H9 (cell line): Measurements from ENCODE around the gene IL17RE. TPM values are rescaled to one million over a fixed set of nuclear protein-coding genes. Genes with fewer than 3 reads are reported as not detected.
A peak's percentile ranks its signal among the peaks of the same experiment; 100 is the strongest.

ENCODE experiments used
- DNase-seq: peaks from one replicate; pipeline ENCODE4 v3.0.0-alpha.2; 2017
- H2AFZ ChIP-seq: one replicate; pipeline ENCODE4 v1.6.1; 2013; ENCODE audit warnings: mild to moderate bottlenecking, low read length, control low read depth, moderate library complexity
- H2AK5ac ChIP-seq: 2 replicates; pipeline ENCODE4 v1.6.1; 2013; ENCODE audit warnings: low read length, control low read depth, mixed read lengths; ENCODE audit not compliant: insufficient read length
- H2BK120ac ChIP-seq: one replicate; pipeline ENCODE4 v1.6.1; 2013; ENCODE audit warnings: low read depth, mild to moderate bottlenecking, low read length, control low read depth, inconsistent platforms; ENCODE audit not compliant: poor library complexity, severe bottlenecking
- H2BK12ac ChIP-seq: 2 replicates; pipeline ENCODE4 v1.6.1; 2013; ENCODE audit warnings: low read length, control low read depth, mixed read lengths, low read depth; ENCODE audit not compliant: insufficient read length
- H2BK15ac ChIP-seq: 2 replicates; pipeline ENCODE4 v1.6.1; 2013; ENCODE audit warnings: low read depth, low read length, control low read depth
- H2BK20ac ChIP-seq: one replicate; pipeline ENCODE4 v1.6.1; 2013; ENCODE audit warnings: low read depth, mild to moderate bottlenecking, low read length, control low read depth, inconsistent platforms; ENCODE audit not compliant: poor library complexity, severe bottlenecking
- H2BK5ac ChIP-seq: 2 replicates; pipeline ENCODE4 v1.6.1; 2013; ENCODE audit warnings: low read length, control low read depth, mixed read lengths; ENCODE audit not compliant: insufficient read length
- H3K14ac ChIP-seq: 2 replicates; pipeline ENCODE4 v1.6.1; 2013; ENCODE audit warnings: low read length, control low read depth; ENCODE audit not compliant: insufficient read depth
- H3K18ac ChIP-seq: 2 replicates; pipeline ENCODE4 v1.6.1; 2013; ENCODE audit warnings: low read depth, mild to moderate bottlenecking, mixed read lengths, low read length, control low read depth; ENCODE audit not compliant: insufficient read length
- H3K23ac ChIP-seq: 2 replicates; pipeline ENCODE4 v1.6.1; 2013; ENCODE audit warnings: low read length, control low read depth, mixed read lengths, low read depth; ENCODE audit not compliant: insufficient read length
- H3K23me2 ChIP-seq: 2 replicates; pipeline ENCODE4 v1.6.1; 2013; ENCODE audit warnings: low read depth, mild to moderate bottlenecking, mixed read lengths, low read length, control low read depth; ENCODE audit not compliant: insufficient read length, poor library complexity, severe bottlenecking
- H3K27ac ChIP-seq: 2 replicates; pipeline ENCODE4 v1.5.1; 2013; ENCODE audit warnings: low read length, control low read depth, mixed read lengths, low read depth; ENCODE audit not compliant: insufficient read length
- H3K27me3 ChIP-seq: 2 replicates; pipeline ENCODE4 v1.6.1; 2013; ENCODE audit warnings: low read length, control low read depth, inconsistent platforms; ENCODE audit not compliant: insufficient read depth
- H3K4ac ChIP-seq: 2 replicates; pipeline ENCODE4 v1.6.1; 2013; ENCODE audit warnings: low read depth, mild to moderate bottlenecking, control low read depth, inconsistent platforms, low read length, moderate library complexity
- H3K4me1 ChIP-seq: 2 replicates; pipeline ENCODE4 v1.6.1; 2013; ENCODE audit warnings: low read length, control low read depth, inconsistent platforms; ENCODE audit not compliant: insufficient read depth
- H3K4me2 ChIP-seq: 2 replicates; pipeline ENCODE4 v1.6.1; 2013; ENCODE audit warnings: low read length, control low read depth, mixed read lengths; ENCODE audit not compliant: insufficient read length, insufficient read depth
- H3K56ac ChIP-seq: 2 replicates; pipeline ENCODE4 v1.6.1; 2013; ENCODE audit warnings: low read depth, mild to moderate bottlenecking, mixed read lengths, low read length, control low read depth; ENCODE audit not compliant: insufficient read length
- H3K79me1 ChIP-seq: 2 replicates; pipeline ENCODE4 v1.6.1; 2013; ENCODE audit warnings: low read depth, mild to moderate bottlenecking, moderate library complexity, low read length, control low read depth, inconsistent platforms; ENCODE audit not compliant: insufficient read depth, poor library complexity, severe bottlenecking
- H3K79me2 ChIP-seq: 2 replicates; pipeline ENCODE4 v1.6.1; 2013; ENCODE audit warnings: low read length, control low read depth, inconsistent platforms; ENCODE audit not compliant: insufficient read depth
- H3K9ac ChIP-seq: 2 replicates; pipeline ENCODE4 v1.6.1; 2013; ENCODE audit warnings: low read length, control low read depth, mixed read lengths; ENCODE audit not compliant: insufficient read length; ENCODE audit errors: extremely low read depth
- H3K9me3 ChIP-seq: one replicate; pipeline ENCODE4 v1.6.1; 2013; ENCODE audit warnings: low read depth, low read length, inconsistent platforms; ENCODE audit not compliant: control insufficient read depth
- H3T11ph ChIP-seq: one replicate; pipeline ENCODE4 v1.6.1; 2013; ENCODE audit warnings: mild to moderate bottlenecking, low read length, control low read depth, inconsistent platforms
- H4K20me1 ChIP-seq: one replicate; pipeline ENCODE4 v1.6.1; 2013; ENCODE audit not compliant: control insufficient read depth, insufficient read length, insufficient read depth
- H4K5ac ChIP-seq: 2 replicates; pipeline ENCODE4 v1.6.1; 2013; ENCODE audit warnings: low read depth, mild to moderate bottlenecking, mixed read lengths, low read length, control low read depth; ENCODE audit not compliant: insufficient read length
- H4K8ac ChIP-seq: replicated peaks from 2 replicates; pipeline ENCODE4 v1.6.1; 2013; ENCODE audit warnings: low read length, control low read depth, mixed read lengths, low read depth; ENCODE audit not compliant: insufficient read length
- H4K91ac ChIP-seq: 2 replicates; pipeline ENCODE4 v1.6.1; 2013; ENCODE audit warnings: low read depth, mild to moderate bottlenecking, moderate library complexity, mixed read lengths, low read length, control low read depth; ENCODE audit not compliant: insufficient read length
- H3K27ac Mint-ChIP-seq, 3 experiments: 2 replicates in 2 of 3; 3 replicates in 1 of 3; pipeline ENCODE4 v1.8.0; 2020 to 2021; ENCODE audit warnings: mixed read lengths in 3 of 3, mild to moderate bottlenecking in 1 of 3, moderate library complexity in 1 of 3
- H3K27me3 Mint-ChIP-seq: 2 replicates; pipeline ENCODE4 v1.8.0; 2021; ENCODE audit warnings: low read depth, mild to moderate bottlenecking, moderate library complexity, mixed read lengths
- H3K36me3 Mint-ChIP-seq, 3 experiments: 2 replicates in 2 of 3; 3 replicates in 1 of 3; pipeline ENCODE4 v1.8.0; 2020 to 2021; ENCODE audit warnings: low read depth in 3 of 3, mixed read lengths in 3 of 3; ENCODE audit not compliant: insufficient read depth in 1 of 3
- H3K4me1 Mint-ChIP-seq, 2 experiments: 2 replicates each; pipeline ENCODE4 v1.8.0; 2020; ENCODE audit warnings: mixed read lengths in 2 of 2
- H3K4me3 Mint-ChIP-seq, 2 experiments: 2 replicates in 1 of 2; 3 replicates in 1 of 2; pipeline ENCODE4 v1.8.0; 2020 to 2021; ENCODE audit warnings: mild to moderate bottlenecking in 2 of 2, mixed read lengths in 2 of 2, moderate library complexity in 1 of 2
- H3K9me3 Mint-ChIP-seq, 2 experiments: 2 replicates in 1 of 2; 3 replicates in 1 of 2; pipeline ENCODE4 v1.8.0; 2020; ENCODE audit warnings: mild to moderate bottlenecking in 2 of 2, mixed read lengths in 2 of 2, moderate library complexity in 1 of 2
- CTCF ChIP-seq: fragments of 200-600 bp; sonication (generic); conservative IDR thresholded peaks from 3 replicates; pipeline ENCODE4 v1.8.0; 2021; ENCODE audit warnings: antibody characterized with exemption, mild to moderate bottlenecking
- WGBS: extraction: QIAGEN DNeasy Blood & Tissue Kit; methylation state at CpG from one replicate; pipeline ENCODE4 v1.1.7; 2013; ENCODE audit warnings: missing lambda C conversion rate, low lambda C conversion rate, mixed read lengths; ENCODE audit not compliant: insufficient read length; ENCODE audit errors: extremely low coverage; 5-methylcytosine and 5-hydroxymethylcytosine counted together
- total RNA-seq: library from RNA; stranded (reverse); gene quantifications from 2 replicates; pipeline ENCODE4 v1.2.1, GENCODE V29; 2021

IL17RE gene
- total RNA-seq, 1 experiment from 2014 or later, result 2.1 TPM

DNA sequence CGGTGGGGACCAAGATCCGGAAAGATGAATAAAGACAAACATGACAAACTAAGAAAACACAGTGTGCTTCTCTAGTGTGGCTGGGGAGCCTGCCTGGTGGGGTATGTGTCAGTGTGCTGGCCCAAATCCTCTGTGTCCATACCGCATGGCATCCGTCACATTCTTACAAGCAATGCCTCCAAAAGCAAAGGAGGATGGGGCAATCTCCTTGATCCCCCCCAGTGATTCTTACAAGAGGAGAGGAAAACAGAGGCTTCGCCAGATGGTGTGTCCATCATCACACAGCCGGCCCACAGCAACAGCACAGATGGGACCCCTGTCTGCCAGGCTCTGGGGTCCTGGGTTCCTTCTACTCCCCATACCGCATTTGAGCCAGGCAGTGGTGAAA, 13.7 kb downstream of the IL17RE start:
- Histone ChIP-seq H3K23ac (no peak overlapping the region), H4K20me1 (no peaks in the 10 kb centered on the region), H3K23me2 (peaks cover 15% of the 10 kb centered on the region), H3K18ac (no peak overlapping the region), H2BK120ac (no peak overlapping the region), H2BK20ac (no peak overlapping the region), H4K91ac (no peak overlapping the region), H3K79me1 (no peaks in the 10 kb centered on the region), H3T11ph (no peak overlapping the region), H2BK15ac (no peak overlapping the region), H3K27me3 (no peaks in the 10 kb centered on the region; the same call in 1 of the 2 replicates), H3K9ac (no peak overlapping the region), H2BK12ac (no peak overlapping the region), H3K27ac (no peak overlapping the region), H3K56ac (no peak overlapping the region), H2BK5ac (no peak overlapping the region), H3K79me2 (no peaks in the 10 kb centered on the region), H3K4me2 (peak overlapping the region; percentile 76), H3K4me1 (peaks cover 4% of the 10 kb centered on the region; the same call in 1 of the 2 replicates), H2AFZ (no peak overlapping the region), H3K14ac (no peak overlapping the region), H3K9me3 (no peaks in the 10 kb centered on the region), H4K8ac (no peak overlapping the region), H4K5ac (no peak overlapping the region), H3K4ac (no peak overlapping the region), H2AK5ac (no peak overlapping the region)
- WGBS, result no CpG with 5 or more reads among the region's 7 CpGs
- Mint-ChIP-seq H3K27ac (no peak overlapping the region), H3K9me3 (no peaks in the 10 kb centered on the region; a peak in 2 of 5 replicates), H3K27me3 (peaks cover 17% of the 10 kb centered on the region), H3K36me3 (peaks cover 0 to 5% (median 0%) of the 10 kb centered on the region in 3 experiments; a peak in 1 of 7 replicates), H3K4me3 (peak overlapping the region; percentile 70 to 80), H3K4me1 (peaks cover 15 to 27% of the 10 kb centered on the region in 2 experiments)
- TF ChIP-seq CTCF, result no peak
- DNase-seq, result no peak
